Fibroblast of skin of right quadriceps (primary cell): Measurements from ENCODE around the gene SRGAP3.
A peak's percentile ranks its signal among the peaks of the same experiment; 100 is the strongest.

Experiments
- DNase-seq: peaks from one replicate; pipeline ENCODE4 v3.0.0-alpha.2; 2013

The SRGAP3 gene

DNA sequence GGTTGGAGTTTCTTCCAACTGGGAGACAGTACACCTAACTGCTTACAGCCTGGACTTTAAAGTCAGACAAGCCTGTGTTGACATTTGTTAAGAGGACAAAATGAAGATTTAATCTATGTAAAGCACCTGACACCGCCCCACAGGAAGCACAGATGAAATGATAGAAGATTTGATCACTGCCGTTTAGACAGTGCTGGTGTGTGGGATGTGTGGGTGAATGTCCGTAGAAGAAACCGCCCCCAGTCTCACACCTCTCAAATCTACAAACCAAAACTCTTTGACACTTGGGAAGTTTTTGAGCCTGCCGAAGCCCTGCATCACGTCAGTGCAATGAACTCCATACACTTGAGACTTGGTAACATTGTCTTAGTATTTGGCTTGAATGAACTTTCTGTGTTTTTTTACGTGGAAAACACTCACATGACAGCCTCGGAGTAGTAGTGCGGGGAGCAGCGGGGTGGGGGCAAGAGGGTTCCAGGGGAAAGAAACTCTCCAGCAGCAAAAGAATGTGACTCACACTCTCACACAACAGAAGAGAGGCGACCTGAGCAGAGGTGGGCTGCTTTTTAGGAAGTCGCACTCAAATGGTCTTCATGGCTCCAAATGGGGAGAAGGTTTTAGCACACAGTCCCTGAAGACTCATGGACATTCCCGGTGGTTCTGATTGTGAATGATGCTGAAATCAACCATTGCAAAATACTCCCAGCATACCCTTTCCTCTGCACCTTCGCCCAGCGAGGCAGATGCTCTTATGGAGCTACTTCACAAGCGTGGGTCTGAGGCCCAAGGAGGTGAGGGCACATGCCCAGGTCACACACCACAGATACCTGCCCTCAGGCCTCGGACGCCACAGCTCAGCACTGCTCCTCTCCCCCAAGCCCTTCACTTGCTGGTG lies 79.2 kb downstream of the SRGAP3 start:
- DNase-seq = no peak

GRCh38 chr3:9169326-9169725 lies 80.1 kb downstream of the SRGAP3 start:
- no peak for DNase-seq

DNA sequence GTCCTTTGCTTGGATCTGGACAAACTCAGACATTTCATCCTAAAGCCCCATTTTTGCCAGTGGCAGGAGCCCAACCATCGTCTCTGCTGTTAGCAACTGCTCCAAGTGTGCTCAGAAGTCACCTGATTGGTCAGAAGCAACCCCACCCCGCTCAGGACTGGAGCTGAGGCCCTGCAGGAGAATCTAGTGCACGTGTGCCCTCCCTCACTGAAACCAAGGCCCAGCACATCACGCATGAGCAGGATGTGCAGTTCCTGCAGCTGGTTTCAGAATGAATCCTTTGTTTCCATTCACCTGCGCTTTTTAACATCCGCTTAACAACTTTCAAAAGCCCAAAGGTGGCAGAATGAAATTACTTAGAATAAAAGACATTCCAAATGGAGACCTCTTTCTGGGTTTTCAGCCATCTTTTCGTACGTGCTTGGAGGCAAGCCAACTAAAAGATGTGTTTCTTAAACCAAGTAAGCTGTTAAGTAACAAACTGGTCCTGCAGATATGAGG lies 81.2 kb downstream of the SRGAP3 start:
- DNase-seq = no peak

GRCh38 chr3:9167222-9167621 lies 82.2 kb downstream of the SRGAP3 start:
- DNase-seq = peak; percentile 87

- DNase-seq = no peak
Measured at GRCh38 chr3:9165421-9165820, 84.0 kb downstream of the SRGAP3 start.

DNA sequence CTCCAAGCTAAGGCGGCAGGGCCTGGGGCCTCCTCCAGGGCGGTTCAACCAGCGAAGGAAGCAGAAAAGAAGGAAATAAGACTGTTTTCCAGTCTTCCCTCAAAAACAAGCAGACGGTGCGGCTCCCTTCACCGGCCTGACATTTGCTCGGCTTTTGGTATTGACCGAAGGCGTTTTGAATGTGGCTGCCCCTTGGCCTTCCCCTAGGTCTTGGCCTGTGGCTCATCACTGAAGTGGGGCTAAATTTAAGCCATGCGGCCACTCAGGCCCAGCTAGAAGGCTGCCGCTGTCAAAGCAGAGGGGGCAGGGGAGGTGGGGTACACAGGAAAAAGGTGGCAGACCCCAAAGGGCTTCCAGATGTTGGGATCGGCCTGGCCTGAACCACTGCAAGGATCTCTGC lies 86.2 kb downstream of the SRGAP3 start:
- no peak for DNase-seq

DNA sequence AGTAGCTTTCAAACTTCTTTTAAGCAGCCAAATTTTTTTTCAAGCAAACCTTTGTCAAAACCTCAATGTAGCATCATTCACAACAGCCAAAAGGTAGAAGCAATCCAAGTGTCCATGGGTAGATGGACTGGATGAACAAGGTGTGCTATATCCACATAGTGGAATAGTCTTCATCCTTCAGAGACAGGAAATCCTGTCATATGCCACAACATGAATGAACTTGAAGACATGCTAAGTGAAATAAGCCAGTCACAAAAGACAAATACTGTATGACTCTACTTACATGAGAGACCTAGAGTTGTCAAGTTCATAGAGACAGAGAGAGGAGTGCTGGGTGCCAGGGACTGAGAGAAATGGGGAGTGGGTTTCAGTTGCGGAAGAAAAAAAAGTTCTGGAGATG lies 87.6 kb downstream of the SRGAP3 start:
- DNase-seq = no peak

DNA sequence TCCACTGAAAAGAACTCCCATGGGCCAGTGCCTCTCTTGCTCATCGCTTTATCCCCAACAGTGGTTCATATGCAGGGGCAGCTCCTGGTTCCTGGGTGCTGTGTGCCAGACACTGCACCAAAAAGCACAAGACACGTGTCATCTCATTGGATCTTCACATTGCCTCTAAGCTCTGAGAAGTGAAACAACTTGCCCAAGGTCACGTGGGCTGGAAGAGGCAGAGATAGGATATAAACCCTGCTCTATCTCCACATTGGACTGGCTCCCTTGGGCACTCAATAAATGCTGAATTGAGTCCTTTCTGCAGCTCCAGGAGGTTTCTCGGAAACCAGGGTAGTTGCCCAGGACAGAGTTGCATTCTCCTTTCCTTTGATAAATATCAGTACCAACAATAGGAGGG lies 88.1 kb downstream of the SRGAP3 start:
- no peak for DNase-seq

DNA sequence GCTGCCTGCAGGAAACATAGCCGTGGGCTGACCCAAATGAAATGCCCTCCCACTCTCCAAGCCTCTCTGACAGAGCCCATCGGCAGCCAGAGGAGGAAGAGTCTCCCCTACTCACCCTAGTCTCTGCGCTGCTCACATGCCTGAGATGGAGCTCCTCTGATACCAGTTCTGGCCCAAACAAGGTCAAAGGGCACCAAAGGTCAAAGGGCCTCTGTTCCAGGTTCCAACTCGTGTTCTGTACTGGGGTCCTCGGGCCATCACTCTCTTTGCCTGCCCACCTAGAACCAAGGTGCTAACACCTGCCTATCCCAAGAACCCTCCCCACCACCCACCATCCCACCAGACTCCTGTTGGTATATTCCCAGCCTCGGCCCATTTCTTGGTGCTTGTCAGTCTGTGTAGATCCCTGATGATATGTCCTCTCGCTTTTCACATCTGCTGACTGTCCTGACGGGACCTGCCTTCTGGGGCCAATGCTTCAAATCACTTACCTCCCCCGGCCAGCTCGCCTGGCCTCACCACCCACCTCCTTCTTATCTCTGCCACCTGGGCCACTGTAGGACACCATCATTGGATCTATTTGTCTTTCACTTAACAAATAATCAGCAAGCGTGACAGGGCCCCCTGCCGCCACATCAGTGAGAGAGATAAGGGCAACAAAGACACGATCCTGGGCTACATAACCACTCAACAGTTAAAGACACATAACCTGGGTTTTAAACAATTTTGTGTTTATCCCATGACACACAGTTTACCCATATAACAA lies 90.4 kb downstream of the SRGAP3 start:
- DNase-seq = no peak

GRCh38 chr3:9157651-9158362 lies 91.6 kb downstream of the SRGAP3 start:
- DNase-seq = no peak

GRCh38 chr3:9156604-9157003 lies 92.8 kb downstream of the SRGAP3 start:
- no peak for DNase-seq

DNA sequence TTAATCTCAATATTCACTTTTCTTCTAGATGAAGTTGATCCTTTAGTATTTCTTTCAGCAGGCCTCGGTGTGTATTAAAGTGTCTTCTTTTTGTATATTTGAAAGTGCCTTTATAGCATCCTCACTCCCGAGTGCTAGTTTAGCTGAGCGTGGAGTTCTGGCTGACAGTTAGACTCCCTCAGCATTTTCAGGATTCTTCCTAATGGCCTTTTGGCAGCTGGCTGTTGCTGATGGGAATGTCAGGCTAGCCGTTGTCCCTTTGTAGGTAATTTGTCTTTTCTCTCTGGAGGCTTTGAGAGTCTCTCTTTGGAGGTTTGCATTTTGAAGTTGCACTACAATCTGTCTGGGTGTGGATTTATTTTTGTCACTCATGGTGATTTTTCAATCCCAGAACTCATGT lies 94.4 kb downstream of the SRGAP3 start:
- DNase-seq = no peak

DNA sequence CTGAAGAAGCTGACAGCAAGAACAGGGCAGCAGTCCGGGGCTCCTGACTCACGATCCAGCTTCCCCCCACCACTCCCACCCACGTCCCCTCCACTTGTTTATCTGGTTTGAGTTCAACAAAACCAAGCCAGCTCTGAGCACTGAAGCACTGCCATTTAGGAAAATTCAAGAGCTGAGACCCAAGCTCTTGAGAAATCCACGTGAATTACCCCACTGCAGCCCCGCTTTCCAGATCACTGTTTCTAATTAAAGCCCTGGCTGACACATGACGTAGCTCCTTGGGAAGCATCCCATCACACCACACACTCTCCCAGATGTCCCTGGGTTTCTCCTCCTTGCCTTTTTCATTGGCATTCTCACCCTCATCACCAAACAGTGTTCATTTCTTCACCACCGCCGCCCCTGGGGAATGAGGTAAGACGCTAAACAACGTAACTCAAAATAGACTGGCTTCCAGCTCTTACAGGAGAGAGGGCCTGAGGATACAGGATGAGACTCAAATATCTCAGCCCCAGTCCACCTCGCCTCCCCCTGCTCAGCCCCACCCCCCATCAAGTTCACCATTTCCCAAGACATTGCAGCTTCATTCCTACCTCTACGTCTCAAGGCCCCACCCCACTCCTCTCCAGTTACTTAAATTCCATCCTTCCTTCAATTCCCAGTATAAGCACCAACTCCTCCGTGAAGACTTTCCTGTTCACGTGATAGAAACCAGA lies 95.4 kb downstream of the SRGAP3 start:
- DNase-seq = peak; percentile 96

DNA sequence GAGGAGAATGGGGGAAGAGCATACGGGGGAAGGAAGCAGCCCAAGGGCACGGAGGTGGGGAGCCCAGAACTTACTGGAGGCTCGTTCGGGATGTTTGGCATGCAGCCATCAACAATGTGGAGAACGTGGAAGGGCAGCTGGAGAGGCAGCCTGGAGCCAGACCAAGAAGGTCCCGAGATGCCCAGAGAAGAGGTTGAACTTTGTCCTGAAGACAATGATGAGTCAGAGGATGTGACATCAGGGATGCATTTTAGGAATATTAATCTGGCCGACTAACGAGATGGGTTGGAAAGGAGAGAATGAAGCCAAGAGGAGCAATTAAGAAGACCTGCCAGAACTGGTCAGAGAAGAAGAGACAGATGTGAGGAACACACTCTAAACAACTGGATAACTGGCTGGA lies 98.2 kb downstream of the SRGAP3 start:
- peak; percentile 17 for DNase-seq

DNA sequence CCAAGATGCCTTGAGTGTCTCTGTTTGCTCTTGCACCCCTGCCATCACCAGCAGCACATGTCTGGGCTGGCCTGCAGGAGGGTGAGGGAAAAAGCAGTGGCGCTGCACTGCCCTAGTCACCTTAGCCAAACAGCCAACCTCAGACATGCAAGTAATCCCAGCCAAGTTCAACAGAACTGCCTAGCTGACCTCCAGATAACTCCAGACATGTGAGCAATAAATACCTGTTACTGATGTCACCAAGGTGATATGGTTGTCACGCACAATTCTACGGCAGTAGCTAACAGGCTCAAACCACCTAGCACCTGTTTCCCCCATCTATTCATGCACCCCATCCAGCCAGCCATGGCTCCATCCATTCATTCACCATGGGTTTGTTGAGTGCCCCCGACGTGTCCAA lies 99.9 kb downstream of the SRGAP3 start:
- DNase-seq = no peak

DNA sequence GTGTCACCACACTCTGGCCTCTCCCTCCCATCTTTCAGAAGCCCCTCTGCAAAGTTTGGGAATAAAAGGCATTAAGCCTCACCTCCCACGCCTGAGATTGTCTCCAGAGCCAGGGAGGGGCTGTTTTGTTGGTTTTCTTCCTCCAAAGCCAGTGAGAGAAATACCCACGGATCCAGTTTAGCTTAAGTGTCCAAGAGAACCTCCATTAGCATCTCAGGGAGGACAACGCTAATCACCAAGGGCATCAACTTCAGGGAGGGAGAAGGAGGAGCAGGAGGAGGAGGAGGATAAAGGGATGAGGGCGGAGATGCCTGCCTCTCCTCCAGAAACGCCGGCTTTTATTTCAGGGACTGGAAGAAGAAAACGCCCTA lies 101.6 kb downstream of the SRGAP3 start:
- no peak for DNase-seq

DNA sequence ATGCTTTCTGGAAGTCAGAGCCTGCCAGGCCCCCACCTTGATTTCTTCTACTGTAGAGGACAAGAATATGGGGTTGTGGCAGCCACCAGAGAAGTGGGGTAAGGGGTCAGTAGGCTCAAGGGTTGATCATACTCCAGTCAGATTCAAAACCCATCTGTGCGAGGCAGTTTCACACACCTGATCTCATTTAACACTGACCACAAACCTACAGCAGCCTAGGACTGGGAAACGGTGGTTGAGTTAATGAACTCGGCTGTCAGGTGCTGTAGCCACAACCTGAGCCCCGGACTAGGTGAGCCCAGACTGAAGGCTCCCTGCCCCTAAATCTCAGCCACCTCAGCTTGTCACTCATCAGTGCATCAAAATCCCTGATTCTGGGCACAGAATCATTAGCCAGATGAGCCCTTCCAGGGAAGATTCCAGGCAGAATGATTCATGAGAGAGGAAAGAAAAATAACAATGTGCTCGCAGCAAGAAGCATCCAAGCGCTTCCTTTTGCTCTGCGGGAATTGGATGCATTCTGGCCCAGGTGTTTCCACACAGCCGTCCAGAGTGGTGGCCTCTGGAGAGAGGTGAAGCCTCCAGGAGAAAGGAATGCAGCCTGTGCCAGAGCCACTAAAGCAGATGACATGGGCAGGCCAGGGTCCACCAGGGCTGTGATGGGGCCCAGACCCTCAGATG lies 102.1 kb downstream of the SRGAP3 start:
- DNase-seq = no peak

GRCh38 chr3:9146367-9147071 lies 102.9 kb downstream of the SRGAP3 start:
- no peak for DNase-seq

GRCh38 chr3:9143184-9143583 lies 106.3 kb downstream of the SRGAP3 start:
- DNase-seq = no peak

DNA sequence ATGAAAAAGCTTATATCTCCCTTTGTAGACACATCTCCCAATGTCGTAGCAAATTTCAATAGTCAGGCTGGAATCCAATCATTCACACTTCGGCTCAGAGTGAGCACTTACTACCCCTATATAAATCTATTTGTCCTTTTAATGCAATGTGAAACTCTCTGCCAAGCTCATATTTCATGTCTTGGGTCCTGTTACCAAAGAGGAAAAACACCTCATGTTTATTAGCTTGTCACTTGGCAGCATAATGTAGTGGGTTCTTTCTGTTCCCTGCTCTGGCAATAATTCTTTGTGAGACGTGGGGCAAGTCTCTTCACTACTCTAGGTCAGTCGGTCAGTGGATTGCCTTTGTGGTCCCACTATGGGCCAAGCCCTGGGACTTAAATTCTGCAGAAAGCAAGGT lies 107.1 kb downstream of the SRGAP3 start:
- DNase-seq = no peak

DNA sequence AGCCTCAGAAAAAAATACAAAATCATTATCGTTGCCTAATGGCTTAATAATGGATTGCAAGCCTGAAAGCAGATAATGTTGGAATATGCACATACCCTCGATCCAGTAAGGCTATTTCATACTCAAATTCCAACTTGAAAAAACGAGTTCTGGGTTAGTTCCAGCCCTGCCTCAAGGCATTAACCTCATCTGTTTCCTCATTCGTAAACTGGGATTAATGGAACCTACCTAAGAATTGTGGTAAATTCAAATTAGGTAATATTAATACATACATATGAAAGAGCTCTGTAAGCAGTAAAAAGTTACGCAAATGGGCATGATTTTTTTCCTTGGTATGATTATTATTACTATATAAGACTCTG lies 107.5 kb downstream of the SRGAP3 start:
- DNase-seq = no peak

DNA sequence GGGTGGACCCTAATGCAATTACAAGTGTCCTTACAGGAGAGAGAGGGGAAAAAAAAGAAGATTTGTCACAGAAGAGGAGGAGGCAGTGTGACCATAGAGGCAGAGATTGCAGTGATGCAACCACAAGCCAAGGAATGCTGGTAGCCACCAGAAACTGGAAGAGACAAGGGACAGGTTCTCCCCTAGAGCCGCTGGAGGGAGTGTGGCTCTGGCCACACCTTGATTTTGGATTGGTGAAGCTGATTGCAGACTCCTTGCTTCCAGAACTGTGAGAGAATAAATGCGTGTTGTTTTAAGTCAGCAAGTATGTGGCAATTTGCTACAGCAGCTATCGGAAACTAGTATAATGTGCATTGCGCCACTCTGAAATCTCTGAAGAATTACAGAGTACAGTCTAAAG lies 110.1 kb downstream of the SRGAP3 start:
- DNase-seq = no peak
